HG02642 (cell line): ENCODE data around the gene GTF2IRD1.
"Not testable (repeated sequence)": the region's sequence is repeated elsewhere in the genome, so short reads cannot be mapped to it uniquely, and the experiment has no call there.

Experiments used
- ATAC-seq: cut with Tn5 transposase; IDR thresholded peaks from one replicate; pipeline ENCODE4 v1.9.1; 2021; ENCODE audit warnings: mild to moderate bottlenecking; ENCODE audit not compliant: unreplicated experiment, poor library complexity

Gene GTF2IRD1, protein sequence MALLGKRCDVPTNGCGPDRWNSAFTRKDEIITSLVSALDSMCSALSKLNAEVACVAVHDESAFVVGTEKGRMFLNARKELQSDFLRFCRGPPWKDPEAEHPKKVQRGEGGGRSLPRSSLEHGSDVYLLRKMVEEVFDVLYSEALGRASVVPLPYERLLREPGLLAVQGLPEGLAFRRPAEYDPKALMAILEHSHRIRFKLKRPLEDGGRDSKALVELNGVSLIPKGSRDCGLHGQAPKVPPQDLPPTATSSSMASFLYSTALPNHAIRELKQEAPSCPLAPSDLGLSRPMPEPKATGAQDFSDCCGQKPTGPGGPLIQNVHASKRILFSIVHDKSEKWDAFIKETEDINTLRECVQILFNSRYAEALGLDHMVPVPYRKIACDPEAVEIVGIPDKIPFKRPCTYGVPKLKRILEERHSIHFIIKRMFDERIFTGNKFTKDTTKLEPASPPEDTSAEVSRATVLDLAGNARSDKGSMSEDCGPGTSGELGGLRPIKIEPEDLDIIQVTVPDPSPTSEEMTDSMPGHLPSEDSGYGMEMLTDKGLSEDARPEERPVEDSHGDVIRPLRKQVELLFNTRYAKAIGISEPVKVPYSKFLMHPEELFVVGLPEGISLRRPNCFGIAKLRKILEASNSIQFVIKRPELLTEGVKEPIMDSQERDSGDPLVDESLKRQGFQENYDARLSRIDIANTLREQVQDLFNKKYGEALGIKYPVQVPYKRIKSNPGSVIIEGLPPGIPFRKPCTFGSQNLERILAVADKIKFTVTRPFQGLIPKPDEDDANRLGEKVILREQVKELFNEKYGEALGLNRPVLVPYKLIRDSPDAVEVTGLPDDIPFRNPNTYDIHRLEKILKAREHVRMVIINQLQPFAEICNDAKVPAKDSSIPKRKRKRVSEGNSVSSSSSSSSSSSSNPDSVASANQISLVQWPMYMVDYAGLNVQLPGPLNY

DNA sequence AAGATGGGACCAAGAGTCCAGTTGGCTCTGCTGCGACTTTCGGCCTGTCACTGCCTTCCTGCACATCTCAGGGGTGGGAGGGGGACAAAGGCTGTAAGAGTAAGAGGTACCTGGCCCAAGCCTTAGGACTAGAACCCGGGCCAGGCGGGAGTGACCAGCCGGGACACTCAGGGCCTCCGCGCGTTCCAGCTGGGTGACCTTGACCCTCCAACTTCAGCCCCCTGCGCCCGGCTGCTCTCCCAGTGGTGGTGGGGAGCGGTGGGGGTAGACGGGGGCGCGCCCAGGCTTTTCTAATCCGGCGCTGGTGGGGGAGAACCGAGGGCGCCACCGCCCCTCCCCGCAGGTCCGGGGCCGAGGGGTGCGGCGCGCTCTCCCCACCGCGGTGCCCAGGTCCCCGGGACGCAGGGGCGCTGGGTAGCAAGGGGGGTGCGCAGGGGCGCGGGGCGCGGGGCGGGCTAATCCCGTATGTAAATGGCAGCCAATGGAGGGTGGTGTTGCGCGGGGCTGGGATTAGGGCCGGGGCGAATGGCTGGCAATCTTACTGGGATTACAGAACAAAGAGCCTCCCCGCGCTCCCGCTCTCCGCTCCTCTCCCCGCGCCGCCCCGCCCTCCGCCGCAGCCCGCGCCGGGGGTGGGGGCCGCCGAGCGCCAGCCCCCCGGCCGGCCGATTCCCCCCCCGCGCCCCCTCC is at the start of gene GTF2IRD1:
TSS of gene GTF2IRD1 (plus strand) at position 585 of the 690 bp plus-strand sequence. CDS start 54,175 bp downstream, outside the sequence.
- no peak for ATAC-seq

DNA sequence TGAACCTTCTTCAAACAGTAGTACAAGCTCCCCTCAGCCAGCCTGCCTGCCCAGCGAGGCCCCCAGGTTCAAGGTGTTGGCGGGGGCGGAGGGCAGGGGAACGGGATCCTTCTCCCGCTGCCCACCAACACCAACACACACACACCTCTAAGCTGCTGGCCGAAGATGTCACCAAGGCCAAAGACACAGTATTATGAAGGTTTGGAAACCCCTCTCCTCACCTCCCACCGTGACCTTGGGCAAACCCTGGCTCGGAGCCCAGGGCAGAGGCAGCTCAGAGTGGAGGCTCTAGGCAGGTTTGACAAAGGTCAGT is 49.4 kb upstream of the GTF2IRD1 start:
- no peak for ATAC-seq

- no peak for ATAC-seq
Observed at GRCh38 chr7:74404741-74405140, 49.0 kb upstream of the GTF2IRD1 start.

DNA sequence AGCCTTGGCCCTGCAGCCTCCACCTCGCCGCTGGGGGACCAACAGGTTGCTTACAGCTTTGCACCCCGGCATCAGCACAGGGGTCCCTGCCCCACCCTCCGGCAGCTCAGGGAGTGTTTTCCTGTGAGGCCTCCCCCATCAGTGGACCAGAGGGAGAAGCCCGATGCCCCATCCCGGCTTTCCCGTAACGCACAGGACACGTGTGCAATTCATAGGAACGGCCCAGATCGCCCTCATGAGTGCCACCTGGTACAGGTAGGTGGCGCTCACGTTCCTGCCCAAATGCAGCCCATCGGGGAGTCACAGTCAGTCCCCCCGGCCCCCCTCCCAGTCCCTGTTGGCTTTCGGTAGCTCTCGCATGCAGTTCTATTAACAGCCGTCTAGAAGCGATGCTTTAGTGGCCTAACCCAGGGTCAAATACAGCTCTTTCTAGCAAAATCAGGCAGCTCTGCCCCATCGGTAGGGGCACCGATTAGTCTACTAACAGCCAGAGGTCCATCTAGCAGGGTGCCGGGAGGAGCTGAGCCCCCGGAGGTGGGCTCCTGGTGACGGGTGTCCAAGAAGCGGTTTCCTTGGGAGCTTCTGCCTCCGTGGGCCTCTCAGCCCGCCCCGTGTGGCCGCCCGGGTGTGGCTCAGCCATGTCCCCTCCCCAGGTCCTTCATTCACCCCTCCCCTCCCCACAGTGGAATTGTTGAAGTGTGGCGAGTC is 48.4 kb upstream of the GTF2IRD1 start:
- ATAC-seq = no peak

DNA sequence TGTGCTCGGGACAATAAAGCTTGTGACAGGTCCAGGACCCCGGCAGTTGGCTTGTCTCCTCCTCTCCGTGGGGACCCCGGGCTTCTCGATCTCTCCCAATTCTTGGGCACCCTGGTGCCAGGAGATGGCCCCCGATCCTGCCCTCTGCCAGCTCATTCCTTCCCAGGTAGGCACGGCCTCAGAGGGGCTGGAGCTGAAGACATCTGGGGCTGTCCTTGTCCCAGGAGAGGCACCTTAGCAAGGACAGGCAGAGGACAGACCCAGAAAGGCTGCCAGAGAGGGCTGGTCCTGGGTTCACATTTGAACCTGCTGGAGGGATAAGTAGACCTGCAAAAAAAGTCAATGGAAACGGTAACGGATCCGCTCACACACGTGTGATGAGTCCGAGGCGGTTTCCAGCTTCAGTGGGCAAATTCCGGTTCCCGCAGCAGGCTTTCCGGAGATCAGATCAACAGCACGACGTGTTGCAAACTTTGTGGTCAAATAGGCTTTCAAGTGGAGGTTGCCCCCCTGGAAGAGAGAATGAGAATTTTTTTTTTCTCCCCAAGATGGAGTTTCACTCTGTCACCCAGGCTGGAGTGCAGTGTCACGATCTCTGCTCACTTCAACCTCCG is 47.7 kb upstream of the GTF2IRD1 start:
- no peak for ATAC-seq

- no peak for ATAC-seq
Observed at GRCh38 chr7:74407958-74408357, 45.7 kb upstream of the GTF2IRD1 start.

- ATAC-seq = no peak
Observed at GRCh38 chr7:74409571-74409970, 44.1 kb upstream of the GTF2IRD1 start.

- ATAC-seq = no peak
Observed at GRCh38 chr7:74410772-74411171, 42.9 kb upstream of the GTF2IRD1 start.

GRCh38 chr7:74411571-74411970 is 42.1 kb upstream of the GTF2IRD1 start:
- ATAC-seq = not testable (repeated sequence)

DNA sequence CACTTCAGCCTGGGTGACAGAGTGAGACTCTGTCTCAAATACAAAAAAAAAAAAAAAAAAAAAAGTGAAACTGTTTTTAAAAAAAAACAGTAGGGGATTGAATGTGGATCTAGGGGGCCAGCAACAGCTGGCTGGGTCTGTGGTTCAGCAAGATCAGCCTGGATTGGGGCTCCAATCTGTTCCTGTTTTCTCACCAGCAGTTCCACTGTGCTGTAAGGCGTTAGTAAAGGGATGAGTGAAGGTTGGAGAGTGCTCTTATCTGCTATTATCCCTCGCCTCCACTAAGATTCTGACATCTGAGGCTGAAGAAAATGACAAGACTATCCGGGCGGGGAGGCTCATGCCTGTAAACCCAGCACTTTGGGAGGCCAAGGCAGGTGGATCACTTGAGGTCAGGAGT is 41.6 kb upstream of the GTF2IRD1 start:
- no peak for ATAC-seq

DNA sequence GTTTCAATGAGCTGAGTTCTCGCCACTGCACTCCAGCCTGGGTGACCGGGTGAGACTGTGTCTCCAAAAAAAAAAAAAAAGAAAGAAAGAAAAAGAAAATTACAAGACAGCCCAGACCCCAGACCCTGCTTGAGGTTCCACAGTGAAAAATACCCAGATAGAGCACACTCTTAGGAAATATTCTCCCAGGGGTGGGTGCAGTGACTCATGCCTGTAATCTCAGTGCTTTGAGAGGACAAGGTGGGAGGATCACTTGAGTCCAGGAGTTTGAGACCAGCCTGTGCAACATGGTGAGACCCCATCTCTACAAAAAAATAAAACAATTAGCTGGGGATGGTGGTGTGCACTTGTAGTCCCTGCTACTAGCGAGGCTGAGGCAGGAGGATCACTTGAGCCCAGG is 41.1 kb upstream of the GTF2IRD1 start:
- ATAC-seq = no peak

- not testable (repeated sequence) for ATAC-seq
Observed at GRCh38 chr7:74414595-74415333, 38.9 kb upstream of the GTF2IRD1 start.

- ATAC-seq = no peak
Observed at GRCh38 chr7:74417419-74417971, 36.2 kb upstream of the GTF2IRD1 start.

DNA sequence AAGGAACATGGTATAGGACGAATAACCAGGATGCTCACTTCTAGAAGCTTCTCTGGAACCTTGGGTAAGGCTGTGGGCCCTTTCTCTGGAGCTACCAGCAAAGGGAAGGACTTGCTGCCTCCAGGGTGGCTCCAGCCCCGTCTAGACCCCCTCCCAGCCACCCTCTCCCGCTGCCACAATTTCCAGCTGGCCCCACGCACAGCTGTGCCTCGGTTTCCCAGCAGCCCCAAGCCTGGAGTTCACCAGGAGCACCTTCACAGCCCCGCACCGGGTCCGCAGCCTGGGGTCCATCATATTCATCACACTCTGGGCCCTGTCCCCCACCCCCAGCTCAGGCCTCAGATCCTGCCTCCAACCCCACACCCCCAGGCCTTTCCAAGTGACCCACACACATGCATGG is 35.6 kb upstream of the GTF2IRD1 start:
- no peak for ATAC-seq

- ATAC-seq = no peak
Observed at GRCh38 chr7:74418538-74418937, 35.2 kb upstream of the GTF2IRD1 start.

GRCh38 chr7:74419232-74419631 is 34.5 kb upstream of the GTF2IRD1 start:
- ATAC-seq = not testable (repeated sequence)

- no peak for ATAC-seq
Observed at GRCh38 chr7:74420006-74420405, 33.7 kb upstream of the GTF2IRD1 start.

DNA sequence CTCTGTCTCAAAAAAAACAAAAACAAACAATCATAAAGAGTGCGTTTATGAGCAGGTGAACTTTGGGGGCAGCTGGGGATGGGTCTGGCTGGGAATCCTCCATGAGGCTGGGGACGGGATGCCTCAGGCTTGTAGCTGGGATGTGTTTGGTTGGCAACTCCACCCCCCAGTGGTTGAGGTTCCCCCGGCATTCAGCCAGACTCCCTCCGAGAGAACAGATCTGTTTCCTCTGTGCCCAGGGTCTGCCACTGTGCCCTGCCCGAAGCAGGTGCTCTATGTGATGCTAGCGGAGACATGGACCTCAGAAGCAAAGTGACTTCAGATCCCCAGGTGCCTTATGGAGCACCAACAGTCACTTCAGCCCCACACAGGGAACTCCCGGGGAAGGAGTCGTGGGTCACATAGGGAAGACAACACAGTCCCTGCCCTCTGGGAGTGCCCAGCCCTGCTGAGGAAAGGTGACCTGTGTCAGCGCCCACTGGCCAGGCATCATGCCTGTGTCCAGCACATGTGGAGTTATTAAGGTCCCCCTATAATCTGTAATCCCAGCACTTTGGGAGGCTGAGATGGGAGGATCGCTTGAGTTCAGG is 29.3 kb upstream of the GTF2IRD1 start:
- ATAC-seq = no peak
